B cell (primary cell): ENCODE results near the gene STK24. TPM values are rescaled to one million over a fixed set of nuclear protein-coding genes. Genes with fewer than 3 reads are reported as not detected.

Experiments used
- ATAC-seq: fragments of 200-7000 bp; cut with Tn5 transposase; one replicate; pipeline ENCODE4 v1.10.0; 2021; ENCODE audit warnings: low read depth, mild to moderate bottlenecking, moderate number of reproducible peaks, moderate library complexity
- CTCF ChIA-PET: fragments of 350-600 bp; sonication (Branson Sonifier 250); formaldehyde crosslinking; loops from one replicate; lab custom pipeline; 2021; ENCODE audit warnings: antibody characterized with exemption, inconsistent platforms; lab: Charles Lee
- POLR2A ChIA-PET: fragments of 350-600 bp; sonication (Branson Sonifier 250); formaldehyde crosslinking; loops from one replicate; lab custom pipeline; 2021; ENCODE audit warnings: antibody characterized with exemption; lab: Charles Lee
- DNase-seq: peaks from one replicate; pipeline ENCODE4 v3.0.0; 2013
- H2AFZ ChIP-seq: 2 replicates; pipeline ENCODE4 v1.6.1; 2012; ENCODE audit warnings: mild to moderate bottlenecking, low read depth, low read length; ENCODE audit not compliant: insufficient read depth, poor library complexity, severe bottlenecking
- H3K27ac ChIP-seq, 2 donors: 1 replicate in 1 of 2; 2 replicates in 1 of 2; pipeline ENCODE4 v1.5.1; 2012 to 2013; ENCODE audit warnings: low read length in 2 of 2, mild to moderate bottlenecking in 2 of 2, moderate library complexity in 1 of 2
- H3K27me3 ChIP-seq, 4 experiments: fragments of 200-600 bp in 1 of 4; sonication (generic) in 1 of 4; replicated peaks in 1 of 4; 1 replicate in 2 of 4; 2 replicates in 2 of 4; pipeline versions ENCODE4 v1.6.1 to v1.7.0; 2013 to 2016; ENCODE audit warnings: low read length in 3 of 4, mild to moderate bottlenecking in 2 of 4, mixed read lengths in 1 of 4, moderate library complexity in 1 of 4; ENCODE audit not compliant: insufficient read depth in 4 of 4, control insufficient read depth in 3 of 4; ENCODE audit errors: control extremely low read depth in 1 of 4
- H3K36me3 ChIP-seq, 2 experiments: replicated peaks in 1 of 2; 1 replicate in 1 of 2; 2 replicates in 1 of 2; pipeline versions ENCODE4 v1.6.1 to v1.7.1; 2013; ENCODE audit warnings: low read length in 1 of 2; ENCODE audit not compliant: insufficient read depth in 2 of 2, control insufficient read depth in 1 of 2; ENCODE audit errors: control extremely low read depth in 1 of 2, extremely low read depth in 1 of 2
- H3K4me1 ChIP-seq, 2 donors: fragments of 200-600 bp in 1 of 2; sonication (generic) in 1 of 2; 1 replicate in 1 of 2; 2 replicates in 1 of 2; pipeline versions ENCODE4 v1.5.1 to v1.6.1; 2013 to 2017; ENCODE audit warnings: low read length in 2 of 2; ENCODE audit not compliant: control insufficient read depth in 2 of 2, insufficient read depth in 2 of 2
- H3K4me2 ChIP-seq: replicated peaks from 2 replicates; pipeline ENCODE3; 2012; ENCODE audit warnings: mild to moderate bottlenecking, low read depth, low read length; ENCODE audit not compliant: poor library complexity, severe bottlenecking
- H3K4me3 ChIP-seq, 5 experiments: fragments of 200-600 bp in 1 of 5; sonication (generic) in 1 of 5; 1 replicate in 3 of 5; 2 replicates in 2 of 5; pipeline versions ENCODE4 v1.5.1 to v1.7.0; 2011 to 2016; ENCODE audit warnings: low read length in 4 of 5, mild to moderate bottlenecking in 4 of 5, low read depth in 2 of 5, control low read depth in 1 of 5, moderate library complexity in 1 of 5; ENCODE audit not compliant: insufficient read depth in 1 of 5; ENCODE audit errors: control extremely low read depth in 1 of 5, extremely low read depth in 1 of 5
- H3K79me2 ChIP-seq: fragments of 200-600 bp; sonication (generic); one replicate; pipeline ENCODE4 v1.6.0; 2016; ENCODE audit warnings: low read length; ENCODE audit not compliant: control insufficient read depth, insufficient read depth
- H3K9ac ChIP-seq: fragments of 200-600 bp; sonication (generic); 2 replicates; pipeline ENCODE4 v1.6.1; 2017; ENCODE audit warnings: mild to moderate bottlenecking, low read length, moderate library complexity
- H3K9me3 ChIP-seq, 3 donors: one replicate each; pipeline versions ENCODE4 v1.6.1 to v1.7.1; 2013; ENCODE audit warnings: low read length in 2 of 3; ENCODE audit not compliant: control insufficient read depth in 2 of 3, insufficient read depth in 1 of 3; ENCODE audit errors: control extremely low read depth in 1 of 3
- H4K20me1 ChIP-seq: 2 replicates; pipeline ENCODE4 v1.6.0; 2012; ENCODE audit warnings: mild to moderate bottlenecking, low read length; ENCODE audit not compliant: insufficient read depth, control insufficient read depth, poor library complexity, severe bottlenecking
- H3K27ac Mint-ChIP-seq: one replicate; pipeline ENCODE4 v1.8.0; 2021; ENCODE audit warnings: mixed read lengths
- H3K27me3 Mint-ChIP-seq: one replicate; pipeline ENCODE4 v1.8.0; 2021; ENCODE audit warnings: mixed read lengths
- H3K4me1 Mint-ChIP-seq: one replicate; pipeline ENCODE4 v1.8.0; 2021; ENCODE audit warnings: mixed read lengths
- H3K4me3 Mint-ChIP-seq: one replicate; pipeline ENCODE4 v1.8.0; 2021; ENCODE audit warnings: mixed read lengths
- H3K9me3 Mint-ChIP-seq: one replicate; pipeline ENCODE4 v1.8.0; 2022; ENCODE audit warnings: mixed read lengths; ENCODE audit not compliant: insufficient read depth
- CTCF ChIP-seq: fragments of 200-600 bp; IDR thresholded peaks from one replicate; pipeline ENCODE4 v1.8.0; 2022; ENCODE audit warnings: antibody characterized with exemption, mild to moderate bottlenecking
- EZH2 ChIP-seq: IDR thresholded peaks from 2 replicates; pipeline ENCODE4 v1.6.1; 2012; ENCODE audit warnings: borderline replicate concordance, low read depth, mild to moderate bottlenecking, moderate library complexity, low read length; ENCODE audit not compliant: insufficient read depth, poor library complexity, severe bottlenecking
- WGBS: methylation state at CpG from one replicate; pipeline ENCODE4 v1.1.5; 2013; ENCODE audit warnings: missing lambda C conversion rate; ENCODE audit not compliant: insufficient coverage; 5-methylcytosine and 5-hydroxymethylcytosine counted together
- intact Hi-C: fragments of 100-400 bp; cut with micrococcal nuclease; formaldehyde crosslinking; loops from one replicate; pipeline ENCODE4 v1.10.0; 2022
- polyA plus RNA-seq: library from polyadenylated mRNA; depleted of rRNA; stranded (reverse); fragments of >200 nt; gene quantifications from 2 replicates; pipeline ENCODE4 v1.2.3, GENCODE V29; 2012
- total RNA-seq, 2 donors: library from RNA; stranded (reverse); fragments of 120-200 nt in 1 of 2; gene quantifications; 1 replicate in 1 of 2; 2 replicates in 1 of 2; pipeline versions ENCODE4 v1.2.3 to v1.2.4, GENCODE V29; 2013 to 2022

Gene STK24
- total and polyA plus RNA-seq, 2 donors (not counting 1 experiment from before 2014, with no cell fraction given) = 47.2 to 117 TPM

GRCh38 chr13:98422046-98422445 lies 154.9 kb downstream of the STK24 start:
- intact Hi-C loops = no loop called here
- Mint-ChIP-seq H3K27me3 (peaks cover 6% of the 10 kb centered on the region), H3K4me3 (no peak overlapping the region), H3K27ac (no peak overlapping the region), H3K9me3 (no peaks in the 10 kb centered on the region), H3K4me1 (no peaks in the 10 kb centered on the region)
- no peaks in the 10 kb centered on the region for H3K79me2 ChIP-seq
- CTCF ChIA-PET = interaction anchor here (0.7 kb wide), 1 partner anchor 23 kb away, joined by 3 read pairs; no protein-coding TSS in a partner anchor
- no peaks in the 10 kb centered on the region for H4K20me1 ChIP-seq
- no peaks in the 10 kb centered on the region for H3K4me1 ChIP-seq
- no peak overlapping the region for H3K4me3 ChIP-seq
- POLR2A ChIA-PET = no interaction called here
- peaks cover 0 to 4% (median 0%) of the 10 kb centered on the region in 4 experiments for H3K27me3 ChIP-seq
- no peak overlapping the region for H2AFZ ChIP-seq
- TF ChIP-seq CTCF = no peak
- TF ChIP-seq EZH2 = no peak
- H3K9ac ChIP-seq = no peak overlapping the region
- DNase-seq = no peak
- ATAC-seq = no peak
- 92% methylated on average over 9 of the region's 9 CpGs for WGBS
- H3K36me3 ChIP-seq = no peaks in the 10 kb centered on the region
- H3K9me3 ChIP-seq = peaks cover 0 to 7% (median 0%) of the 10 kb centered on the region in 3 donors
- no peak overlapping the region for H3K4me2 ChIP-seq
- H3K27ac ChIP-seq = no peak overlapping the region

GRCh38 chr13:98420554-98421175 lies 156.2 kb downstream of the STK24 start:
- H2AFZ ChIP-seq = no peak overlapping the region
- H3K9me3 ChIP-seq = peaks cover 0 to 11% (median 0%) of the 10 kb centered on the region in 3 donors
- H3K27ac ChIP-seq = no peak overlapping the region
- intact Hi-C loops = no loop called here
- no peak overlapping the region for H3K9ac ChIP-seq
- H3K4me2 ChIP-seq = no peak overlapping the region
- no peaks in the 10 kb centered on the region for H4K20me1 ChIP-seq
- Mint-ChIP-seq H3K27ac (no peak overlapping the region), H3K4me1 (no peaks in the 10 kb centered on the region), H3K9me3 (no peaks in the 10 kb centered on the region), H3K27me3 (peaks cover under 1% of the 10 kb centered on the region), H3K4me3 (no peak overlapping the region)
- 84% methylated on average over 5 of the region's 6 CpGs for WGBS
- no peaks in the 10 kb centered on the region for H3K4me1 ChIP-seq
- ChIA-PET POLR2A (no interaction called here), CTCF (interaction anchor here (1.1 kb wide), 1 partner anchor 233 kb away, joined by 3 read pairs; no protein-coding TSS in a partner anchor)
- TF ChIP-seq CTCF = no peak
- TF ChIP-seq EZH2 = no peak
- no peak overlapping the region for H3K4me3 ChIP-seq
- DNase-seq = no peak
- H3K36me3 ChIP-seq = no peaks in the 10 kb centered on the region
- no peaks in the 10 kb centered on the region for H3K79me2 ChIP-seq
- H3K27me3 ChIP-seq = no peaks in the 10 kb centered on the region
- no peak for ATAC-seq
